Embryonic facial prominence (tissue), 1 donor: ENCODE measurements around the gene ROS1.
"Not testable (repeated sequence)": the region's sequence is repeated elsewhere in the genome, so short reads cannot be mapped to it uniquely, and the experiment has no call there.

Source experiments
- DNase-seq: peaks from one replicate; pipeline ENCODE4 v3.0.0-alpha.2; 2016; ENCODE audit errors: extremely low spot score

The ROS1 gene

GRCh38 chr6:117267054-117267347 lies 158.7 kb downstream of the ROS1 start:
- no peak for DNase-seq

DNA sequence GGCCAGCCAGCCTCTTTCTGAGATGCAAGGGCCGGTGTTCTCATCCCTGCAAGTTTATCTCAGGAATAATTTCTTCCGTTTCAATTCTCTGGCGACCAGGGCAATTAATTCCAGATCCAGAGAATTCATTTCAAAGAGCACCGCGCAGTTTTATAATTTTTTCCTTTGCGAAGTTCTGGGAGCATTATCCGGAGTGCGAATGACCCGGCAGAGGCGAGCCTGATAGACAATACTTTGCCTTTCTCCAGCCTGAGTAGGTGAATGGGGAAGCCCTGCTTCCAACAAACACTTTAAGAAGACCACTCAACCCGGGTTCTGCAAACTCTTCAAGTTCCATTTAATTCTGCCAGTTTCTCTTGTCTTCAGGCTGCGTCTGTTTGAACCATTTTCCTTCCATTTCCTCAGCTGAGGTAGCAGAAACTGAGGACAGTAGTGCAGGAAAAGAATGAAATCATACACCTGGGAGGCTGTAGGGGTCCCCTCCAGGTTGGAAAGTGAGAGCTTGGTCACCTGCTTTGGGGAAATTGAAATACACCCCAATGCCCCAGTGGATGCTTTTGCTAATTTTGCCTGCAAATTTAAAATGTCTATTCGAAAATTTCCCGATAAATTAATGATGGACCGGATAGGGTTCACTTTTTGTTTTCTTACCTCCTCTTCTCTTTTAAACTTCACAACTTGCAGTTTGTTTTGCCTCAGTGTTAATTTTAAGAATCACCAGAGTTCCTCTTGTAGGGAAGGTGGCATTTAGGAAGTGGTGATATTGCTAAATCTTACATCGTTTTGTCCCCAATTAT lies 159.3 kb downstream of the ROS1 start:
- DNase-seq = no peak

- DNase-seq = peak; percentile 38
These were observed 160.1 kb downstream of the ROS1 start, which contains the start of gene VGLL2 for GRCh38 chr6:117265410-117266256. VGLL2 (plus strand) TSS chr6:117265558; CDS start chr6:117265764, 206 bp downstream.

DNA sequence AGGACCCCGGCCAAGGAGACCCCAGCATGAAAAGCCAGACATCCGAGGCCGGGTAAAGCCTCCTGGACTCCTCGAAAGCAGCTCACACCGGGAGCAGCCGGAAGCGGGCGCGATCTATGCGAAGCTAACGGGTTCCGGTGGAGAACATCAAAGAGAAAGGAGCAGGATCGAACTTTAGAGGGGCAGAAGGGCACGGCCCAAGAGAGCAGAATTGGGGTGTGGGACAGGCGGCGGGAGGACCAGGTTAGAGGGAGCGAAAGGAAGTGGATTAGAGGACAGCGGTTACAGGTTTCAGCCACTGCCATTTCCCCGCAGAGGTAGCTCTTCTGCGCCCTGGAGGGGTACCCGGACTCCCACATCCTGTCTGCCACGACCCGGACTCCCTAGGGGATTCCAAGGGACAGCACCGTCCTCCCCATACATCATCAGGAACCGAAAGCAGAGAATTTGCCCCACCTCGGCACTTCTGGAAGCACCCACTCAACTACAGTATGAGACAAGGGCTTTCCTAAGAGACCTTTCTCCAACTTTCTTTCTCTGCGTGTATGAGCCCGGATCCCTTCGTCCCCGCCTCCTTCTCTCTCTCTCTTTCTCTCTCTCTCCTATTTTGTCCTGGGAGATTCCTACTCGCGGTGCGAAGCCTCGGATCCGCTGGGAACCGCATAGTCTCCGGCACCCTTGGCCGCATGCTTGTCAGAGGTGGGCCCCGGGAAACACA lies 160.9 kb downstream of the ROS1 start:
- no peak for DNase-seq

DNA sequence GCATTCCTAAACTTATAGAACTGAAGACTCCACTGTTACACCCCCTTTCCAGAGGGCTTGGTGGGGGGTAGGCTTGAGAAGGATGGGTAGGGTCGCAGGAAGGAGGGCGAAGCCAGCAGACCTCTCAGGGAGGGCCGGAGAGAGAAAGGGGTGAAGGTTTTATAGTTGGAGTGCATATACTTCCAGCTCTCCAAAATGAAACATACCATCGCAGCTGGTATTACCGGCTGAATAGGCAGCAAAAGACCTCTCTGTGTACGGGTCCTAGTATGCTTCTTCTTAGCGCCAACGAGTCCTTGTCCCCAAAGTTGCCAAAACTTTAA lies 161.4 kb downstream of the ROS1 start:
- no peak for DNase-seq

GRCh38 chr6:117263353-117263927 lies 162.3 kb downstream of the ROS1 start:
- DNase-seq = no peak

DNA sequence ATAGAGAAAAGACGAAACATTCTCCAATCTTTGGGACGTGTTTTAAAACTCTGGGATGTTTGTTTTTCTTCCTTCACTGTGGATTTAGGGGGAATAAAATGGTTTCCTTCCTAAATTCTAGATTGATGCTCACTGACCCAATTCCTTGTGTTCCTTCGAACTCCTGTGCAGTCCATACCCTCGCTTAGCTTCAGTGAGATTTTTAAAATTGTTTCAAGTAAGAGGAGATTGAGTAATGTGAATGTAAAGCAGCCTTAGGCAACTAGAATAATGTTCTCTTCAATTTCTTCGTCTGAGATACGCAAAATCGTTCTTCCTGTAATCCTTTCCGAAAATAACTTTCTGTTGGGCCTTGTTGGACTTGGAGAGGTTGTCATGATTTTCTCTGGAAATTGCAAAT lies 162.9 kb downstream of the ROS1 start:
- DNase-seq = no peak

DNA sequence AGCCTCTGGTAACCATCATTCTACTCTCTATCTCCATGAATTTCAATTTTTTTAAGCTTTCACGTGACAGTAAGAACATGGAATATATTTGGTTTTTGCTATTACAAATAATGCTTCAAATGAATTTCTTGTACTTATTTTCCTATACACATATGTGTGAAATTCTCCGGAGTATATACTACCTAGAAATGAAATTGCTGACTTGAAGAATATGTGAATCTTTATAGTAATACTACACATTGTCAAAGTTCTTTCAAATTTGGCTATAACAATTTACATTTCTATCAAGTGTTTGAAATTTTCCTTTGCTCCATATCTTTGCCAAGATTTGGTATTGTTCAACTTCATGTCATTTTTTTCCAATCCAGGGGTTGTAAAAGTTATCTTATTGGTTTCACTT lies 172.0 kb downstream of the ROS1 start:
- DNase-seq = no peak

- not testable (repeated sequence) for DNase-seq
These were observed 180.8 kb downstream of the ROS1 start for GRCh38 chr6:117244979-117245378.

DNA sequence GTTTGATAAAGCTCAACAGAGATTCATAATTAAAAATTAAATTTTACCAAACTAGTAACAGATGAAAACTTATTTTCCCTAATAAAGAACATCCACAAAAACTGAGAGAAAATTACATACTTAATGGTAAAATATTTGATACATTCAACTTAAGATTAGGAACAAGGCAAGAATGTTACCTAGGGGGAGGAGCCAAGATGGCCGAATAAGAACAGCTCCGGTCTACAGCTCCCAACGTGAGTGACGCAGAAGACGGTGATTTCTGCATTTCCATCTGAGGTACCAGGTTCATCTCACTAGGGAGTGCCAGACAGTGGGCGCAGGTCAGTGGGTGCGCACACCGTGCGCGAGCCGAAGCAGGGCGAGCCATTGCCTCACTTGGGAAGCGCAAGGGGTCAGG lies 181.2 kb downstream of the ROS1 start:
- DNase-seq = not testable (repeated sequence)
